Measurements from ENCODE around the gene METTL26. TPM values are rescaled to one million over a fixed set of nuclear protein-coding genes. Genes with fewer than 3 reads are reported as not detected.

METTL26 gene
- total and polyA plus RNA-seq, 9 of the 15 experiments (the other 6 are each of a cell fraction or from before 2014, with no cell fraction given), result 7.3 to 262 (median 80.9) TPM

- TF ChIP-seq ZBTB34 (CRISPR knock-in tag; IDR thresholded peaks at IDR 0.05) (no peak), CREBBP (IDR thresholded peaks at IDR 0.05; ENCODE audit: low read depth, low read length) (no peak), EGR1 (conservative IDR thresholded peaks at IDR 0.05) (peak; percentile 51), ZNF589 (CRISPR knock-in tag; IDR thresholded peaks at IDR 0.05; ENCODE audit: low read depth) (peak; percentile 83), CBX8 (IDR thresholded peaks at IDR 0.05; ENCODE audit: borderline replicate concordance, extremely low read depth, low read depth, low read length, poor library complexity, severe bottlenecking) (no peak), NONO (IDR thresholded peaks at IDR 0.05; ENCODE audit: low read depth in 2 of 2, low read length in 1 of 2) (peak; percentile 39 to 79; a peak in 2 of 4 replicates), ZNF395 (CRISPR knock-in tag; IDR thresholded peaks at IDR 0.05) (no peak; the same call in 1 of the 2 replicates), DPF2 (IDR thresholded peaks at IDR 0.05) (peak; percentile 12; the same call in 1 of the 2 replicates), MAFG (tag; conservative IDR thresholded peaks at IDR 0.05) (no peak), ZNF785 (CRISPR knock-in tag; IDR thresholded peaks at IDR 0.05) (no peak), CREB1 (IDR thresholded peaks at IDR 0.05) (peak; percentile 62), CREB1 (CRISPR knock-in tag; IDR thresholded peaks at IDR 0.05) (peak; percentile 81), RB1 (IDR thresholded peaks at IDR 0.05; ENCODE audit: low read depth) (peak; percentile 87), ZNF444 (CRISPR knock-in tag; IDR thresholded peaks at IDR 0.05) (no peak), SMARCE1 (IDR thresholded peaks at IDR 0.05) (no peak), HNRNPUL1 (IDR thresholded peaks at IDR 0.05; ENCODE audit: low read length) (no peak)
- TF ChIP-seq, protein P1, sequence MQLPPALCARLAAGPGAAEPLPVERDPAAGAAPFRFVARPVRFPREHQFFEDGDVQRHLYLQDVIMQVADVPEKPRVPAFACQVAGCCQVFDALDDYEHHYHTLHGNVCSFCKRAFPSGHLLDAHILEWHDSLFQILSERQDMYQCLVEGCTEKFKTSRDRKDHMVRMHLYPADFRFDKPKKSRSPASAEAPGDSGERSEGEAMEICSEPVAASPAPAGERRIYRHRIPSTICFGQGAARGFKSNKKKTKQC (CRISPR knock-in tag; IDR thresholded peaks at IDR 0.05), result peak; percentile 76; the same call in 1 of the 2 replicates
- TF ChIP-seq, protein P2, sequence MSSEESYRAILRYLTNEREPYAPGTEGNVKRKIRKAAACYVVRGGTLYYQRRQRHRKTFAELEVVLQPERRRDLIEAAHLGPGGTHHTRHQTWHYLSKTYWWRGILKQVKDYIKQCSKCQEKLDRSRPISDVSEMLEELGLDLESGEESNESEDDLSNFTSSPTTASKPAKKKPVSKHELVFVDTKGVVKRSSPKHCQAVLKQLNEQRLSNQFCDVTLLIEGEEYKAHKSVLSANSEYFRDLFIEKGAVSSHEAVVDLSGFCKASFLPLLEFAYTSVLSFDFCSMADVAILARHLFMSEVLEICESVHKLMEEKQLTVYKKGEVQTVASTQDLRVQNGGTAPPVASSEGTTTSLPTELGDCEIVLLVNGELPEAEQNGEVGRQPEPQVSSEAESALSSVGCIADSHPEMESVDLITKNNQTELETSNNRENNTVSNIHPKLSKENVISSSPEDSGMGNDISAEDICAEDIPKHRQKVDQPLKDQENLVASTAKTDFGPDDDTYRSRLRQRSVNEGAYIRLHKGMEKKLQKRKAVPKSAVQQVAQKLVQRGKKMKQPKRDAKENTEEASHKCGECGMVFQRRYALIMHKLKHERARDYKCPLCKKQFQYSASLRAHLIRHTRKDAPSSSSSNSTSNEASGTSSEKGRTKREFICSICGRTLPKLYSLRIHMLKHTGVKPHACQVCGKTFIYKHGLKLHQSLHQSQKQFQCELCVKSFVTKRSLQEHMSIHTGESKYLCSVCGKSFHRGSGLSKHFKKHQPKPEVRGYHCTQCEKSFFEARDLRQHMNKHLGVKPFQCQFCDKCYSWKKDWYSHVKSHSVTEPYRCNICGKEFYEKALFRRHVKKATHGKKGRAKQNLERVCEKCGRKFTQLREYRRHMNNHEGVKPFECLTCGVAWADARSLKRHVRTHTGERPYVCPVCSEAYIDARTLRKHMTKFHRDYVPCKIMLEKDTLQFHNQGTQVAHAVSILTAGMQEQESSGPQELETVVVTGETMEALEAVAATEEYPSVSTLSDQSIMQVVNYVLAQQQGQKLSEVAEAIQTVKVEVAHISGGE (CRISPR knock-in tag; IDR thresholded peaks at IDR 0.05), result peak in 2 of 3 experiments; percentile 31 to 86; a peak in 3 of 6 replicates
- TF ChIP-seq, protein P3, sequence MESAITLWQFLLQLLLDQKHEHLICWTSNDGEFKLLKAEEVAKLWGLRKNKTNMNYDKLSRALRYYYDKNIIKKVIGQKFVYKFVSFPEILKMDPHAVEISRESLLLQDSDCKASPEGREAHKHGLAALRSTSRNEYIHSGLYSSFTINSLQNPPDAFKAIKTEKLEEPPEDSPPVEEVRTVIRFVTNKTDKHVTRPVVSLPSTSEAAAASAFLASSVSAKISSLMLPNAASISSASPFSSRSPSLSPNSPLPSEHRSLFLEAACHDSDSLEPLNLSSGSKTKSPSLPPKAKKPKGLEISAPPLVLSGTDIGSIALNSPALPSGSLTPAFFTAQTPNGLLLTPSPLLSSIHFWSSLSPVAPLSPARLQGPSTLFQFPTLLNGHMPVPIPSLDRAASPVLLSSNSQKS (CRISPR knock-in tag; IDR thresholded peaks at IDR 0.05), result no peak
Measured at GRCh38 chr16:636206-637080, at the start of gene METTL26 (continued).
